Neural cell (in vitro differentiated cells): ENCODE measurements around the gene IGF1R. TPM values are rescaled to one million over a fixed set of nuclear protein-coding genes. Genes with fewer than 3 reads are reported as not detected.

ENCODE experiments used
- H2AFZ ChIP-seq: fragments of 200-600, 300-800 bp; sonication (generic), shearing (Covaris generic); 2 replicates; pipeline ENCODE4 v1.6.0; 2014; ENCODE audit warnings: low read depth, mild to moderate bottlenecking, antibody characterized with exemption, low read length, moderate library complexity
- H3F3A ChIP-seq: fragments of 200-600 bp; shearing (Covaris generic); 2 replicates; pipeline ENCODE4 v1.6.1; 2016; ENCODE audit warnings: mild to moderate bottlenecking, moderate library complexity, mixed read lengths, antibody characterized with exemption, low read length; ENCODE audit not compliant: insufficient read depth, poor library complexity, severe bottlenecking
- H3K27ac ChIP-seq: fragments of 200-600, 300-800 bp; sonication (generic), shearing (Covaris generic); 2 replicates; pipeline ENCODE4 v1.5.1; 2014; ENCODE audit warnings: mild to moderate bottlenecking, low read length, moderate library complexity
- H3K27me3 ChIP-seq: fragments of 300-800, 200-600 bp; sonication (generic), shearing (Covaris generic); 2 replicates; pipeline ENCODE4 v1.6.0; 2014; ENCODE audit warnings: mild to moderate bottlenecking, low read depth, low read length, moderate library complexity; ENCODE audit not compliant: insufficient read depth
- H3K36me3 ChIP-seq: fragments of 300-800, 200-600 bp; sonication (generic), shearing (Covaris generic); 2 replicates; pipeline ENCODE4 v1.5.1; 2014; ENCODE audit warnings: mild to moderate bottlenecking, antibody characterized with exemption, low read length, moderate library complexity; ENCODE audit not compliant: insufficient read depth
- H3K4me2 ChIP-seq: fragments of 300-800, 200-600 bp; sonication (generic), shearing (Covaris generic); 2 replicates; pipeline ENCODE4 v1.6.0; 2014; ENCODE audit warnings: mild to moderate bottlenecking, low read length
- H3K4me3 ChIP-seq: fragments of 300-800, 200-600 bp; sonication (generic), shearing (Covaris generic); 2 replicates; pipeline ENCODE4 v1.5.1; 2014; ENCODE audit warnings: mild to moderate bottlenecking, low read length, moderate library complexity
- H3K79me2 ChIP-seq: fragments of 200-600 bp; shearing (Covaris generic); replicated peaks from 2 replicates; pipeline ENCODE4 v1.6.0; 2014; ENCODE audit warnings: mild to moderate bottlenecking, low read length, moderate library complexity; ENCODE audit not compliant: insufficient read depth
- H3K9ac ChIP-seq: fragments of 300-800, 200-600 bp; sonication (generic), shearing (Covaris generic); 2 replicates; pipeline ENCODE4 v1.6.1; 2016; ENCODE audit warnings: mild to moderate bottlenecking, low read length, mixed read lengths
- H3K9me2 ChIP-seq: fragments of 200-600 bp; shearing (Covaris generic); 2 replicates; pipeline ENCODE4 v1.6.1; 2016; ENCODE audit warnings: mild to moderate bottlenecking, low read length, mixed read lengths; ENCODE audit not compliant: insufficient read depth
- H3K9me3 ChIP-seq: fragments of 200-600, 300-800 bp; sonication (generic), shearing (Covaris generic); 2 replicates; pipeline ENCODE4 v1.6.1; 2016; ENCODE audit warnings: mild to moderate bottlenecking, mixed run types, low read length, moderate library complexity, mixed read lengths
- H4K20me1 ChIP-seq: fragments of 200-600 bp; shearing (Covaris generic); 2 replicates; pipeline ENCODE4 v1.6.1; 2016; ENCODE audit warnings: mild to moderate bottlenecking, mixed run types; ENCODE audit not compliant: insufficient read depth
- CTCF ChIP-seq: fragments of 450-650 bp; IDR thresholded peaks from 2 replicates; pipeline ENCODE4 v1.5.1; 2014; ENCODE audit warnings: antibody characterized with exemption, mild to moderate bottlenecking, moderate library complexity; ENCODE audit not compliant: poor library complexity, severe bottlenecking
- EP300 ChIP-seq: fragments of 450-650 bp; conservative IDR thresholded peaks from 2 replicates; pipeline ENCODE4 v1.6.1; 2014; ENCODE audit warnings: antibody characterized with exemption, mild to moderate bottlenecking, moderate library complexity; ENCODE audit not compliant: poor library complexity, severe bottlenecking
- EZH2 ChIP-seq: fragments of 200-600, 300-800 bp; shearing (Covaris generic), sonication (generic); IDR thresholded peaks from 2 replicates; pipeline ENCODE4 v1.6.1; 2014; ENCODE audit warnings: antibody characterized with exemption, low read length, borderline replicate concordance, mild to moderate bottlenecking; ENCODE audit not compliant: insufficient read depth, poor library complexity, severe bottlenecking
- MXI1 ChIP-seq: fragments of 450-650 bp; conservative IDR thresholded peaks from 2 replicates; pipeline ENCODE4 v1.6.1; 2014; ENCODE audit warnings: antibody characterized with exemption, mild to moderate bottlenecking; ENCODE audit not compliant: poor library complexity, severe bottlenecking
- POLR2AphosphoS5 ChIP-seq: IDR thresholded peaks from 2 replicates; pipeline ENCODE4 v1.6.1; 2012
- RAD21 ChIP-seq: fragments of 450-650 bp; conservative IDR thresholded peaks from 2 replicates; pipeline ENCODE4 v1.6.1; 2014; ENCODE audit warnings: antibody characterized with exemption, mild to moderate bottlenecking, moderate library complexity
- REST ChIP-seq: IDR thresholded peaks from 2 replicates; pipeline ENCODE4 v1.6.1; 2012; ENCODE audit warnings: borderline replicate concordance
- SMC3 ChIP-seq: fragments of 450-650 bp; conservative IDR thresholded peaks from 2 replicates; pipeline ENCODE4 v1.6.1; 2014; ENCODE audit warnings: antibody characterized with exemption, mild to moderate bottlenecking, moderate library complexity; ENCODE audit not compliant: poor library complexity
- TAF1 ChIP-seq: IDR thresholded peaks from 2 replicates; pipeline ENCODE4 v1.6.1; 2012; ENCODE audit warnings: low read depth
- polyA plus RNA-seq: library from polyadenylated mRNA; depleted of rRNA; stranded (reverse); fragments of >200 nt; gene quantifications from 2 replicates; pipeline ENCODE4 v1.2.3, GENCODE V29; 2014

Gene IGF1R
- polyA plus RNA-seq, 1 donor from 2014 or later: 10.9 TPM

- no peaks in the 10 kb centered on the region for H4K20me1 ChIP-seq
- no peaks in the 10 kb centered on the region for H3K27me3 ChIP-seq
- H3F3A ChIP-seq: no peaks in the 10 kb centered on the region
- no peak overlapping the region for H3K9ac ChIP-seq
- no peak overlapping the region for H2AFZ ChIP-seq
- peaks cover 5% of the 10 kb centered on the region for H3K36me3 ChIP-seq
- no peak overlapping the region for H3K4me2 ChIP-seq
- no peak overlapping the region for H3K27ac ChIP-seq
- H3K9me2 ChIP-seq: no peaks in the 10 kb centered on the region
- no peak overlapping the region for H3K4me3 ChIP-seq
- TF ChIP-seq RAD21 (no peak), EP300 (no peak), MXI1 (no peak), SMC3 (no peak), CTCF (no peak), REST (no peak), EZH2 (no peak), POLR2AphosphoS5 (no peak), TAF1 (no peak)
- H3K9me3 ChIP-seq: no peaks in the 10 kb centered on the region
- H3K79me2 ChIP-seq: no peaks in the 10 kb centered on the region
Observed at GRCh38 chr15:98953000-98953787, 304.9 kb downstream of the IGF1R start.

- Histone ChIP-seq H3K9me2 (no peaks in the 10 kb centered on the region), H3K4me3 (no peak overlapping the region), H3K4me2 (no peak overlapping the region), H3K9me3 (no peaks in the 10 kb centered on the region), H3K79me2 (no peaks in the 10 kb centered on the region), H3K9ac (no peak overlapping the region), H3K27me3 (no peaks in the 10 kb centered on the region), H3K36me3 (peaks cover 5% of the 10 kb centered on the region), H3K27ac (no peak overlapping the region), H4K20me1 (no peaks in the 10 kb centered on the region), H3F3A (no peaks in the 10 kb centered on the region), H2AFZ (no peak overlapping the region)
- TF ChIP-seq EP300 (no peak), REST (no peak), RAD21 (no peak), MXI1 (no peak)
Observed at GRCh38 chr15:98953968-98954367, 305.6 kb downstream of the IGF1R start.
